Measurements from ENCODE around the gene PHACTR1. TPM values are rescaled to one million over a fixed set of nuclear protein-coding genes. Genes with fewer than 3 reads are reported as not detected.
A peak's percentile ranks its signal among the peaks of the same experiment; 100 is the strongest.
"Not testable (repeated sequence)": the region's sequence is repeated elsewhere in the genome, so short reads cannot be mapped to it uniquely, and the experiment has no call there.

PHACTR1 gene
- polyA plus RNA-seq (ENCODE audit: insufficient read length in 10 of 10): 1 to 10 TPM; 3.3 to 9.6 (median 5.0) TPM
- long read RNA-seq, donor 1: 0 reads
- long read RNA-seq, donor 2: 0 reads
- long read RNA-seq, donor 3: 0 reads
- long read RNA-seq, donor 4: 0 reads
- long read RNA-seq, donor 5, partial matches to known transcripts: 24 of 24 reads
- long read RNA-seq, donor 5, other reads (novel, unspliced or antisense): 0 of 24 reads
- long read RNA-seq, donor 6, partial matches to known transcripts: 0 of 12 reads
- long read RNA-seq, donor 6, other reads (novel, unspliced or antisense): 11 of 12 reads
- long read RNA-seq, donor 7, partial matches to known transcripts: 0 of 11 reads
- long read RNA-seq, donor 7, other reads (novel, unspliced or antisense): 10 of 11 reads
- long read RNA-seq, donor 8: 0 reads
- long read RNA-seq, donor 9: 0 reads

- no peak for DNase-seq
Measured at GRCh38 chr6:12716298-12716916, at the start of gene PHACTR1. Gene PHACTR1 (plus strand): TSS chr6:12716767.

DNA sequence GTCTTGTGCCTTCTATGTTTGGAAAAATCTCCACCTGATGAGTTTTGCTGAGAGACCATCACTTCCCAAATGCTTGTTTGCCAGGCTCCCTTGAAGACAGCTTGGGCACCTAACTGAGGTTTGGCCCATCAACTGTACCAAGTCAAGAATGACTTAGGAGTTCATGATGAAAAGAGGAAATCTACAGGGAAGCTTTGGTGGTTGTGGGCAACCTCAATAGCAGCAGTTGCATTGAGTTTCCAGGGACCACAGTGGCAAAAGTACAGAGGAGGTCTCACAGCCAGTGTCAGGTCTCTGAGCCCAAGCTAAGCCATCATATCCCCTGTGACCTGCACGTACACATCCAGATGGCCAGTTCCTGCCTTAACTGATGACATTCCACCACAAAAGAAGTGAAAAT lies 49.7 kb upstream of the PHACTR1 start:
- DNase-seq: no peak

DNA sequence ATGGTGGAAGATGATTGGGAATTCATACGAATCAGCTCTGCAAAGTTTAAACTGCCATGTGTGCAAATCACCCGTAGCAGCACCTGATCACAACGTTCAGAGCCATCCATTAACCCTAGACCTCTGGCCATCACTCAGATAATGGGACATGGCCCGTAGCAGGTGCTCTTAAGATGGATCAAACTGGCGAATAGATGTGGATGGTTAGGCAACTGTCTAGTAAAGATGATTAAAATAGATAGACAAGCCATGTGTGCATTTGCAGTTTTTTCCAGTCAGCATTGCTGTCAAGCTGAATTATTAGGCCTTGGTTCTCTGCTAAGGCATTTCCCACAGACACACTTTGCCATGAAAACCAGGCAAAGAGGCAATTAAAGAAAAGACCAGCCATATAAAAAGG lies 40.6 kb upstream of the PHACTR1 start:
- DNase-seq: no peak

DNA sequence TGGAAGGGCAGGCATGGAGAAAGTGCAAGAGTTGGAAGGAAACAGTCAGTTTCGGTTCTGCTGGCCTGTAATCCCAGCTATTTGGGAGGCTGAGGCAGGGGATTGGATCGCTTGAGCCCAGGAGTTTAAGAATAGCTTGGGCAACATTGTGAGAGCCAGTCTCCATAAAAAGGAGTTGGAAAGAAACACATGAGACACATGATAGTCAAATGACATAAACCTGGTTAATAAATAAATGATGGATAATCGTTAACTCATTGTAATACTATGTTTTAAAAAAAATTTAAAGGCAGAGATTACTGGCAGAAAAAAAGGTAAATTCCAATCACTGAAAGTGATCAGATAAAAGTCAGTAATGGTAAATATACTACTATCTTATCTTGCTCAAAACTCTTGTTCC lies 37.2 kb upstream of the PHACTR1 start:
- DNase-seq: no peak

DNA sequence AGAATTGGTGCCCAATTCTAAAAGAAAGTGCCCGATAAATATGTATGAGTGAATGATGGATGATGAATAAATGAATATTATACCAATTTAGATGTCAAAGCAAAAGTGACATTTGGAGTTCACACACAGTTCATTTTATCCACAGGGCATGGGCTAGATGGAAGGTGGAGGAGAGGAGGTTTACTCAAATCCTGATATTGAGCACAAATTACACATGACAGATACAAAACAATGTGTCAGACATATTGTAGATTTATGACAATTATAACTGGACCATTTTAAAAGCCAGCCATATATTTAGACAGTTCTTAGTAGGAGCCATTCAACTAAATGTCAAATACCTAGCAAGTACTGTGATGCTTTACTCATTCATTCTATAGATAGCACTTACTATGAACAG lies 23.4 kb upstream of the PHACTR1 start:
- DNase-seq: no peak

GRCh38 chr6:12698298-12698697 lies 18.3 kb upstream of the PHACTR1 start:
- DNase-seq: no peak

- no peak for DNase-seq
Measured at GRCh38 chr6:12704946-12705345, 11.6 kb upstream of the PHACTR1 start.

- DNase-seq: peak in 1 of 3 donors; percentile 62
Measured at GRCh38 chr6:12709116-12709515, 7.5 kb upstream of the PHACTR1 start.

- peak in 1 of 3 donors; percentile 37 for DNase-seq
Measured at GRCh38 chr6:12709556-12710232, 6.9 kb upstream of the PHACTR1 start.

- DNase-seq: no peak
Measured at GRCh38 chr6:12710921-12711320, 5.6 kb upstream of the PHACTR1 start.

- no peak for DNase-seq
Measured at GRCh38 chr6:12714022-12714421, 2.5 kb upstream of the PHACTR1 start.

DNA sequence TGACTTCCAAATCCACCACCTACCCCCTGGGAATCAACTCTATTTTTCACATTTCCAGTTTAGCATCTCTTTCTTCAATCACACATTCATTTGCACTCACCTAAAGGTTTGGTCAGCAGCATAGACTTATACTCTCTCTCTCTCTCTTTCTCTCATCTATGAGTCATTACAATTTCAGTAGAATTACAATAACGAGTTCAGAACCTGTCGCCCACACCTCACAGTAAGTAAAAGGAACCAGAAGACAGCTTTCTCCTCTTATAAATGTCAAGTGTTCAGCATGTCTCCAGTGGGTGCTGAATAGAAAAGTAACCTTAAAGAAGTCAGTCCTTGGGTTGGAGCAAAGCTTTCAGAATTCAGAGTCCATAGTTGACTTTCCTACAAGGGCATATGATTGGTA lies 1.1 kb upstream of the PHACTR1 start:
- no peak for DNase-seq

DNA sequence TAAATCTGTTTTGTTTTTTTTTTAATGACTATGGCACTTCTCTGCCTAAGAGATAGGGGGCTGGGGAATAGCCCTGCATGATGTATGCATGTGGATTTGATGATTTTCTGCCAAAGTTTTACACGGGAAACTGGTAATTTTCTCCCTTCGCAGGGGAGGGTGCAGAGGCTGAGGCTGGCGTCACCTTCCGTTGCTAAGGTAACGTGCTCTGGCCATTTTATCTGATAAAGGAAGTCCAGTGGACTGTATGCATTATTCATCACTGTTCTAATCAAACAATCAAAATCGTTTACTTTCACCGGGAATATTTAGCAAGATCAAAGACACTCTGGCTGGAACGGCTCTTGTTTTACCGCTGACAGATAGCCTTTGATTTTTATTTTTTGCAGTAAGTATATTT lies 789 bp downstream of the PHACTR1 start:
- no peak for DNase-seq

DNA sequence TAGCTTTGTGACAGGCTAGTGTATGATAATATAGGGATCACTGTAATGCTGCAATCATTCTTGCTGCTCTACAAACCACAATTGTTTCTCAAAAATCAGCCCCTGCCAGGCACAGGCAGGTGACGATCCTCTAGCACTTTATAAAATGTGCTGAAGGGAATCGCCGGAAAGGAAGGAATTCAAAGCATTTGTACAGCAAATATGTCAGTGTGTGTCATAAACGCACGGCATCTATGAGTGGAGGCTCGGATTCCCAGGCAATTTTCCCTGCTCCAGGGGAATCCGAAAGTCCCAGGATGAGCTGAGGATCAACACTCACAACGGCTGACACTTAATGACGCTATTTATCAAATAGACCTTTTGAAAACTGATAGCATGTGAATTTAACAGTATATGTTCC lies 1.4 kb downstream of the PHACTR1 start:
- peak in 1 of 3 donors; percentile 67 for DNase-seq

DNA sequence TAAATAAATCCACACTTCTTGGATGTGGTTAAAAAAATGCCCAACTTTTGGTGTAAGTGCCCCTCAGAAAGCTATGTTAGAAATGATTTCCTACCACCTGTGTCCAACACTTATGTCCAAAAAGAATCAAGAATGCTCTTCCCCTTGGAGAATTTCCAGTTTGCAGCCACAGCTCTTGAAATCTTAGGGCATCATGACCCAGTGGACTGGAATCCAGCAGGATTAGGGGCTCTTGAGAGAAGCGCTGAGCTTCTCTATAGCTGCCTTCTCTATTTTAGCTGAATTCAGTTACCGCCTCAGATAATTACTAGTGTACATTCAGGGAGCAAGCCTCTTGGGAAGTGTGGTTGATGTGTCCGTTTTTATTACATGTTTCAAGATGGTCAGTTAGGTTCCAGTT lies 2.5 kb downstream of the PHACTR1 start:
- no peak for DNase-seq

DNA sequence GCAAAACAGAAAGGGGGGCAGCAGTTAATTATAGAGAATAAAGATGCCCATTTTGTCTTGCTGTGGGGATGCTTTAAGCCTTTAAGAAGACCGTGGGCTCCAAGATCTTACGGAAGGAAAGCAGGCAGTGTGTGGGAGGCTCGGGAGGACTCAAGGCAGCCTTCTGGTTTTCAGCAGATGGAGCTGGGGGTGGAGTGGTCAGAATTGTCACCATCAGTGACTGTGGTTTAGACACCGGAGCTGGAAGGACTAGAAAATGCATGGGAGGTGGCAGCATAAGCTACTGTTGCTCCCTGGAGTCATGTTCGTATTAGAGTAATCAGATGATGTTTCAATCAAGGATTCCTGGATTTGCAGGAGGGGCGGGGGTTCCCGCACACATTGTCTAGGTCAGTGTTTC lies 3.7 kb downstream of the PHACTR1 start:
- no peak for DNase-seq

DNA sequence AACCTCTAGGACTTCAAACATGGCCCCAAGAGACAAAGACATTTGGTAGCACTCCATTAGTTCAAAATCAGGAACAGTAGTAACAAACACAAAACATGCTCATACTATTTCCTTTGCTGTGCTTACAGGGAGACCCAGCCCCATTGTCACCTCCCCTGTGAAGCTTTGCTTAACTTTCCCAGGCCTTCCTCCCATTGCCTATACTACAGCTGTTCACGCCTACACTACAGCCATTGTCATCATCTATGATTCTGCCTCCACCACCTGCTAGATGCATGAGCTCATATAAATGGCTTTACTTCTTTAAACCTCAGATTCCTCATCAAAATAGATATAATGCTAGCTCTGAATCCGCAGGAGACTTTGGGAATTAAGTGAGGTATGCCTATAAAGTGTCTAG lies 8.7 kb downstream of the PHACTR1 start:
- no peak for DNase-seq

DNA sequence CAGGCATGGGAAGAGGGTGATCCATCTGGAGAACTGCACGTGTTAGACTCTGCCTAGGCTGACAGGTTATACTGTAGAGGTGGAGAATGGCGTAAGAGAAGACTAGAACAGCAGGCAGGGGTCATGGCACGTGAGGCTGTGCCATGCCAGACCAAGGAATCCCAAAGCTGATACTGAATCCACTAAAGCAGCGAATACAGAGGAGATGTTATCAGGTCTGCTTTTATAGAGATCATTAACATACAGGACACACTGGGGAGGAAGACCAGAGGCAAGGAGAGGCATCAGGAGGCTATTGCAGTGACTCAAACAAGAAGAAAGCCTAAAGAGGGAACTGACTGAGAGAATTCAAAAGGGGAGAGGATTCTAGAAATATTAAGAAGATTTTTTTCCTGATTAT lies 12.9 kb downstream of the PHACTR1 start:
- no peak for DNase-seq

DNA sequence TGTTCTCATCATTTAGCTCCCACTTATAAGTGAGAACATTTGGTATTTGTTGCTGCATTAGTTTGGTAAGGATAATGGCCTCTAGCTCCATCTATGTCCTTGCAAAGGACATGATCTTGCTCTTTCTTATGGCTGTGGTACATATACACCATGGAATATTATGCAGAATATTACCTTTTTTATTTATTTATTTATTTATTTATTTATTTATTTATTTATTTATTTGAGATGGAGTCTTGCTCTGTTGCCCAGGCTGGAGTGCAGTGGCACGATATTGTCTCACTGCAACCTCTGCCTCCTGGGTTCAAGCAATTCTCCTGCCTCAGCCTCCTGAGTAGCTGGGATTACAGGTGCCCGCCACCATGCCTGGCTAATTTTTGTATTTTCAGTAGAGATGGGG lies 14.2 kb downstream of the PHACTR1 start:
- DNase-seq: not testable (repeated sequence)

DNA sequence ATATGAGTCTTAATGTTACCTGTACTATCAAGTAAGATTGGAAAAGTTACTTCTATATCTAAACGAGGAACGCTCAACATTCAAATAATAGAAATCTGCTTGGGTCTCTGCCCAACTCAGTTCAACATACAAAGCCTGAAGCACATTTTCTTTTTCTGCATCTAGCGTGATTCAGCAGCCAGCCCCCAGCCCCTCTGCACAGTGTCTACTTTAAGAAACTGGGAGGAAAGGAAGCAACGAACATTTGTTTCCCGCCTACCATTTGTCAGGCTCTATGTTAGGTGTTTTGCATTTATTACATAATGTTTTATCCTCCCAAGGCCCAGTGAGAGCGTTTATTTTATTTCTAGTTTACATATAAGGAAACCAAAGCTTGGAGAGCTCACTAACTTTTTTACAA lies 17.3 kb downstream of the PHACTR1 start:
- no peak for DNase-seq

GRCh38 chr6:12735786-12736185 lies 19.2 kb downstream of the PHACTR1 start:
- peak in 1 of 3 donors; percentile 10 for DNase-seq

- DNase-seq: no peak
Measured at GRCh38 chr6:12748411-12748810, 31.8 kb downstream of the PHACTR1 start.

Measured in muscle of back (tissue), 13 donors.